Activated naive CD4-positive, alpha-beta T cell treated with Interleukin-2 at 50 U/mL for 16 hours (primary cell): ENCODE results near the gene KIF11.
"Not testable (repeated sequence)": the region's sequence is repeated elsewhere in the genome, so short reads cannot be mapped to it uniquely, and the experiment has no call there.

Experiments used
- DNase-seq: peaks from one replicate; pipeline ENCODE4 v3.0.0-alpha.2; 2020

The KIF11 gene

GRCh38 chr10:92592761-92593618, at the start of gene KIF11:
Gene KIF11 (plus strand): TSS chr10:92593130. CDS start chr10:92593376, 246 bp downstream.
- DNase-seq: peak; percentile 98

GRCh38 chr10:92544296-92544695, 48.6 kb upstream of the KIF11 start:
- no peak for DNase-seq

- DNase-seq: no peak
Observed at GRCh38 chr10:92545556-92545955, 47.4 kb upstream of the KIF11 start.

- DNase-seq: no peak
Observed at GRCh38 chr10:92547676-92548075, 45.3 kb upstream of the KIF11 start.

- no peak for DNase-seq
Observed at GRCh38 chr10:92550924-92551323, 42.0 kb upstream of the KIF11 start.

GRCh38 chr10:92552310-92552709, 40.6 kb upstream of the KIF11 start:
- no peak for DNase-seq

- no peak for DNase-seq
Observed at GRCh38 chr10:92553959-92554358, 39.0 kb upstream of the KIF11 start.

- DNase-seq: no peak
Observed at GRCh38 chr10:92559046-92559445, 33.9 kb upstream of the KIF11 start.

GRCh38 chr10:92562424-92562823, 30.5 kb upstream of the KIF11 start:
- no peak for DNase-seq

GRCh38 chr10:92567952-92568600, 24.9 kb upstream of the KIF11 start:
- DNase-seq: no peak

- DNase-seq: no peak
Observed at GRCh38 chr10:92569071-92569470, 23.9 kb upstream of the KIF11 start.

GRCh38 chr10:92569663-92570062, 23.3 kb upstream of the KIF11 start:
- DNase-seq: not testable (repeated sequence)

GRCh38 chr10:92571649-92572048, 21.3 kb upstream of the KIF11 start:
- no peak for DNase-seq

- DNase-seq: no peak
Observed at GRCh38 chr10:92572362-92573090, 20.4 kb upstream of the KIF11 start.

- DNase-seq: peak; percentile 39
Observed at GRCh38 chr10:92573091-92573797, 19.7 kb upstream of the KIF11 start.

GRCh38 chr10:92573798-92574547, 19.0 kb upstream of the KIF11 start, which contains the start of gene IDE:
Gene IDE (minus strand): TSS chr10:92574093. CDS start chr10:92574019, 74 bp downstream.
- DNase-seq: peak; percentile 85

- DNase-seq: no peak
Observed at GRCh38 chr10:92574548-92575261, 18.2 kb upstream of the KIF11 start.

- DNase-seq: no peak
Observed at GRCh38 chr10:92575961-92576360, 17.0 kb upstream of the KIF11 start.

GRCh38 chr10:92582347-92582746, 10.6 kb upstream of the KIF11 start:
- not testable (repeated sequence) for DNase-seq

GRCh38 chr10:92590623-92591549, 2.0 kb upstream of the KIF11 start:
- no peak for DNase-seq
